ENCODE results near the gene RS1. TPM values are rescaled to one million over a fixed set of nuclear protein-coding genes. Genes with fewer than 3 reads are reported as not detected.

The RS1 gene
- total RNA-seq, 4 donors from 2014 or later, result not detected

DNA sequence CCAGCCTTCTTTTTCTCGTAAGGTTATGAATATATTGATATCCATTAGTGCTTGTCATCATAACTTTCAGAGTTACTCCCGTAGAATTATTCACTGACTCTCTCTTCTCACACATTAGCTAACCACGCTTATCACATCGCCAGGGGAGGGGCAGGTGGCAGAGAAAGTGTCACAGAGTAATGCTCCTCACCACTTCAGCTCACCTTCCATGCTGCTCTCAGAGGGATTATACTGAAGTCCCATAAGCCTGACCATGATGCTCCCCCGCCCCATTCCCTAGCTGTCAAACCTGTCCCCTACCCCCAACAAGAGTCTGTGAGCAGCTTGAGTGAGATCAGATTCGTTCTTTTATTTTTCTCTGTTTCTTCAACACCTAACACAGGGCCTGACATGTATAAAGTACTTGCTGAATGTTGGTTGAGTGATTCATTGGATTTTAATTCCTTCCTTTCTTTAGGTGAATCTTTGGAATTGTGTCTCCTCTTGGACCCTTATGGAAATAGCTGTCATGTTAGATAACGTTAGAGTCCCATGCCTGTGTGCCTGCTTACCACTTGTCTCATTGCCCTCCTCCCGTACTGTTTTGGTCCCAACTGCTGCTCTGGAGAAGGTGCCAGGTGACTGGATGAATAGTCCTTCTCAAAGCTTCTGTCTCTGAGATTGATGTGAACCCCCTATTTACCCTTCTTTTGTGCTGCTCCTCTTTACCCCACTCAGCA lies 55.1 kb downstream of the RS1 start:
- no peak for ATAC-seq (ENCODE audit: low FRiP score)
- TF ChIP-seq, protein P1, sequence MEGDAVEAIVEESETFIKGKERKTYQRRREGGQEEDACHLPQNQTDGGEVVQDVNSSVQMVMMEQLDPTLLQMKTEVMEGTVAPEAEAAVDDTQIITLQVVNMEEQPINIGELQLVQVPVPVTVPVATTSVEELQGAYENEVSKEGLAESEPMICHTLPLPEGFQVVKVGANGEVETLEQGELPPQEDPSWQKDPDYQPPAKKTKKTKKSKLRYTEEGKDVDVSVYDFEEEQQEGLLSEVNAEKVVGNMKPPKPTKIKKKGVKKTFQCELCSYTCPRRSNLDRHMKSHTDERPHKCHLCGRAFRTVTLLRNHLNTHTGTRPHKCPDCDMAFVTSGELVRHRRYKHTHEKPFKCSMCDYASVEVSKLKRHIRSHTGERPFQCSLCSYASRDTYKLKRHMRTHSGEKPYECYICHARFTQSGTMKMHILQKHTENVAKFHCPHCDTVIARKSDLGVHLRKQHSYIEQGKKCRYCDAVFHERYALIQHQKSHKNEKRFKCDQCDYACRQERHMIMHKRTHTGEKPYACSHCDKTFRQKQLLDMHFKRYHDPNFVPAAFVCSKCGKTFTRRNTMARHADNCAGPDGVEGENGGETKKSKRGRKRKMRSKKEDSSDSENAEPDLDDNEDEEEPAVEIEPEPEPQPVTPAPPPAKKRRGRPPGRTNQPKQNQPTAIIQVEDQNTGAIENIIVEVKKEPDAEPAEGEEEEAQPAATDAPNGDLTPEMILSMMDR (IDR thresholded peaks at IDR 0.05), result no peak
- no peak for DNase-seq (ENCODE audit: low spot score)

DNA sequence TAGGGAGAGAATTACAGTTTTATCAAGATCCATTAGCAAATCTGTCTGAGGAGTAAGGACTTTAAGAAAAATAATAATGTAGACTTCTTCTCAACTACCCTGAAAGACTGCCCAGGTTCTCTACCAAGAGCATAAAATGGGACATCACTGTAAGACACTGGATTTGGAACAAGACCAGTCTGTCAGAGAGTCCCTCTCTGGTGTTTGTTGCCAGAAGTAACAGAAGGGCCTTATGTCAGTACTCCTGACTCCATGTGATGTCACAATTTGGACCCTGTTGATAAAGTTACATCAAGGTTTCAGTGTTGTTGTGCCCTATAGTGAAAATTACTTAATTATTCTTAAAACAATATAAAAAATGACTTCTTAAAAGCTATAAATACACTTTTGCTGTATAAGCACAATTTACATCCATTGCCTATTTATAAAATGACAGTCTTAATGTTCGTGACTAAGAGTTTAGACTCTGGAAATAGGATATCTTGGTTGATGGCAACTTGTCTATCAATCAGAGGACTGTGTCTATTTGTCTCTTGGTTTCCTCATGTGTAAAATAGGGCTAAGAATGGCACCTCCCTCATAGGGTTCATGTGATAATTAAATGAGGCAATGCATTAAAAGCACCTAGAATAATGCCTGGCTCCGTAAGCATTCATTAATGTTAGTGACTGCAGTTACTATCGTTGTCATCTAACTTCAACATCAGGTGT lies 57.8 kb downstream of the RS1 start:
- ATAC-seq (ENCODE audit: low FRiP score) (no peak), DNase-seq (ENCODE audit: low spot score) (no peak)
- TF ChIP-seq, protein P1 (IDR thresholded peaks at IDR 0.05), result no peak

DNA sequence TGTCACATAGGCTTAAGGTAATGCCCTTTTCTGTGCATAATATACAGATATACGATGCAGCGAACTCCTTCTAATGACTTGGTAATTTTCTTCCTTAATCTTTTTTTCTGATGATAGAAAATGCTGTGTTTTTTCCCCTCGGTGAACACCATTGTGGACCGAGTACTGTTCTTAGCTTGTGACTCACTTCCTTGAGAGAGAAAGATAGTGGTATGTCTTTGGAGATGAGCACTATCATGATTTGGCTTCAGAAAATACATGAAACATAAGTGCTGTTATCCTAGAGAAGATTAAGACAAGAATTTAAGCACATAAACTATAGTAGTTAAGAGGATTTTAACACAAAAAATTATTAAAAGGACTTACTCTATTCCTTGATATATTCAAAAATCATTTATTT lies 63.9 kb downstream of the RS1 start:
- no peak for DNase-seq (ENCODE audit: low spot score)
- ATAC-seq (ENCODE audit: low FRiP score), result no peak
- TF ChIP-seq, protein P1 (IDR thresholded peaks at IDR 0.05), result no peak

DNA sequence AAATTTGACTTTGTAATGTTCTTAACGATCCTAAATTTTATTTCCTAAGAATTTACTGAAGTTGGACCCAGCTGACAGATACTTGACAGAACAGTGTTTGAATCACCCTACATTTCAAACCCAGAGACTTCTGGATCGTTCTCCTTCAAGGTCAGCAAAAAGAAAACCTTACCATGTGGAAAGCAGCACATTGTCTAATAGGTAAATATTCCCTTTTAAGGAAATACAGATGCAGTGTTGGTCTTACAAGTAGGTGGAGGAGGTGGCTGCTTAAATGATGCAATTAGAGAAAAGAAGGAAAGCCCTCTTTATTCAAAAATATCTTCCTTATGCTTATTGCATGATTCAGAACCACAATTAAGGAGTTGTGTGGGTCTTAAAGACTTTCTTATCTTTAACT lies 73.5 kb downstream of the RS1 start:
- DNase-seq (ENCODE audit: low spot score), result no peak
- TF ChIP-seq, protein P1 (IDR thresholded peaks at IDR 0.05), result no peak
- ATAC-seq (ENCODE audit: low FRiP score), result no peak

DNA sequence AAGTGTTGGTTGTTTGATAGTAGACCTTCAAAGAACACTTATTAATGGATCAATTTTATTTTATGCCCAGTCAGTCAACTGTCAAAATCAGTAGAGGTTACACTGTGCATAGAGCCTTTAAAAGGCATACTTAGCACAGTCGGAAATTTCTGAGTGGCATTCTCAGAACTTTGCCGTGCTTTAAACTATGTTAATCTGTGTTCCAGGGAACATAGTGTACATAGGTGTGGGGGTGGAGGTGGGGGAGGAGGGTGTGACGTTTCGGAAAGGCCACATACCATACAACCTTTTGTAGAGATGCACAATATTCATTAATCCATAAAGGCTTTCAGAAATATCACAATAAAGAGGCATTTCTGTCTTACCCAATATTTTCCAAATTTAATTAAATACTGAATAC lies 75.8 kb downstream of the RS1 start:
- DNase-seq (ENCODE audit: low spot score) (no peak), ATAC-seq (ENCODE audit: low FRiP score) (no peak)
- TF ChIP-seq, protein P1 (IDR thresholded peaks at IDR 0.05), result no peak

DNA sequence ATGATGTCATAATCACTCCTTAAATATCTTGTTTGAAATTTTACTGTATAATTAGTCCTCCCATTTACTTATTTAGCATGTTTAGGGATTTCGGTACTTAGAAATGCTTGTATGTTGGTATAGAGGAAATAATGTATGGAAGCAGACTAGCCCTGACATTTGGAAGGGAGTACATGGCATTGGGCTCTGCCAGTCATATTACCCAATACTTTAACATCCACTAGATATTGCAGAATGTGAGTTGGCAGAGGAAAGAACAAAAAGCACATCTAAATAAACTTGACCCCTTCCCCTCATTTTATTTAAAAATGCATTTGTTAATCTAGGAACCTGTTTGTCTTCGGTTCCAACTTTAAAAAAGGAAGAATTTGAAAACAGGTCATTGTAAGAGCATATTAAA lies 77.8 kb downstream of the RS1 start:
- DNase-seq (ENCODE audit: low spot score) (no peak), ATAC-seq (ENCODE audit: low FRiP score) (no peak)
- TF ChIP-seq, protein P1 (IDR thresholded peaks at IDR 0.05), result no peak

DNA sequence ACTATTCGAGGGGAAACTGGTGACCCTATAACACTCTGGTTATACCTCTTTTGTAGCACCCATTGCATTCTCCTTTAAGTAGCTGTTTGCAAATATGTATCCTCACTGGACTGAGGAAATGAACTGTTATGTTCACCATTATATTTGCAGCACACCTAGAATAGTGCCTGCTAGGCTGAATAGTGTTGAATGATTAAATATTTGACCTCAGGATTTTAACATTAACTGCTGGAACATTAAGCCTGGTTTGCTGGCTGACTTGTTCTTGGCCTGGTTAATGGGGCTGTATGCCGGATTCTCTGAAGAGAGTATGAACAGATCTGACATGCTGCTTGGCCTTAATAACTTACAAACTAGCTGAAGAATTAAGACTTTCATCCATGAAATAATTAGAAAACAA lies 80.1 kb downstream of the RS1 start:
- no peak for ATAC-seq (ENCODE audit: low FRiP score)
- DNase-seq (ENCODE audit: low spot score), result no peak
- TF ChIP-seq, protein P1 (IDR thresholded peaks at IDR 0.05), result no peak
